OCI-LY3 (cell line): Measurements from ENCODE around the gene SIRT2.

ENCODE experiments used
- H2AFZ ChIP-seq: fragments of 200-600, 300-600 bp; shearing (Covaris generic); 2 replicates; pipeline ENCODE4 v1.6.0; 2014; ENCODE audit warnings: antibody characterized with exemption, low read depth, low read length
- H3K27ac ChIP-seq: fragments of 200-600, 300-600 bp; sonication (generic); 2 replicates; pipeline ENCODE4 v1.5.1; 2014; ENCODE audit warnings: mild to moderate bottlenecking, low read length, moderate library complexity, mixed read lengths
- H3K27me3 ChIP-seq: fragments of 200-600, 300-600 bp; sonication (generic); 2 replicates; pipeline ENCODE4 v1.6.1; 2014; ENCODE audit warnings: low read depth, low read length, mixed read lengths
- H3K36me3 ChIP-seq: fragments of 200-600, 300-600 bp; sonication (generic); replicated peaks from 2 replicates; pipeline ENCODE3; 2014; ENCODE audit warnings: low read depth, low read length, mixed read lengths
- H3K4me1 ChIP-seq: fragments of 300-600, 200-600 bp; sonication (generic); 2 replicates; pipeline ENCODE4 v1.6.1; 2014; ENCODE audit warnings: low read length, mixed read lengths
- H3K4me2 ChIP-seq: fragments of 200-600, 300-600 bp; sonication (generic); 2 replicates; pipeline ENCODE4 v1.6.1; 2014; ENCODE audit warnings: low read length, mixed read lengths
- H3K4me3 ChIP-seq: fragments of 300-600, 200-600 bp; sonication (generic); 2 replicates; pipeline ENCODE4 v1.5.1; 2014; ENCODE audit warnings: antibody characterized with exemption, mild to moderate bottlenecking, low read length, moderate library complexity
- H3K79me2 ChIP-seq: fragments of 300-600, 200-600 bp; shearing (Covaris generic); 2 replicates; pipeline ENCODE4 v1.6.1; 2014; ENCODE audit warnings: mild to moderate bottlenecking, low read length, mixed read lengths
- H3K9ac ChIP-seq: fragments of 300-600, 200-600 bp; shearing (Covaris generic); 2 replicates; pipeline ENCODE4 v1.6.0; 2014; ENCODE audit warnings: mild to moderate bottlenecking, low read length, moderate library complexity
- H3K9me3 ChIP-seq: fragments of 200-600, 300-600 bp; shearing (Covaris generic); 2 replicates; pipeline ENCODE4 v1.6.1; 2014; ENCODE audit warnings: low read length, mixed read lengths; ENCODE audit not compliant: insufficient read depth
- H4K20me1 ChIP-seq: fragments of 200-600, 300-600 bp; sonication (generic); 2 replicates; pipeline ENCODE4 v1.6.1; 2016; ENCODE audit warnings: low read length, mixed read lengths; ENCODE audit not compliant: insufficient read depth
- EZH2phosphoT487 ChIP-seq: fragments of 200-600 bp; shearing (Covaris generic); IDR thresholded peaks from 2 replicates; pipeline ENCODE4 v1.6.1; 2018; ENCODE audit warnings: antibody characterized with exemption, mixed run types, low read depth
- TF ChIP-seq, protein P1 (sequence below): fragments of 200-600, 300-600 bp; sonication (generic); IDR thresholded peaks from 2 replicates; pipeline ENCODE4 v1.5.1; 2014; ENCODE audit warnings: antibody characterized with exemption, low read length, low read depth

Gene SIRT2

DNA sequence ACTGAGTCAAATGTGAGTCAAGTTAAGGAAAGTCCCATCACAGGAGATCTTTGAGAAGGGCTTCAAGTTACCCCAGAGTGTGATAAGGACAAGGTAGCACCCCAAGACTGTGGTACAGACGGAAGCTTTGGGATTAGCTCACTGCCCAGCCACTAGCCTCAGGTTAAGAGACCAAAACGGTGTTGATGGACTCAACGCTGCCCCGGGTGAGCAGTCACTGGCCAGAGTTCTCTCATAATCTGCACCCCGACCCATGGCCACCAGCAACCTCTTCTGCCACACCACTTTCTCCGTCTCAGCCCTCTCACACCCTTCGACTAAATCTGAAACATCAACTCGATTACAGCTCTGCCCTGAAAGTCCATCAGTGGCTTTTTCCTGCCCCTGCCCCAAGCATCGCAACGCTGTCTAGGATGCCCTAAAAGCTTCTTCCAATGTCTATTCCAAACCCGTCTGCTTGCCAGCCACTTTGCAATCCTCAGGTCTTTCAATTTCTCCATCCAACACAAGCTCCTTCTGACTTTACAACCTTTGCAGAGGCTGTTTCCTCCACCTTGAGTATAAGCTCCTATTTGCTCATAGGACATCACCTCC is 55.2 kb downstream of the SIRT2 start:
- Histone ChIP-seq H3K4me2 (no peak overlapping the region), H4K20me1 (peaks cover 75% of the 10 kb centered on the region), H3K36me3 (peaks cover 89% of the 10 kb centered on the region), H2AFZ (no peak overlapping the region), H3K27me3 (no peaks in the 10 kb centered on the region), H3K79me2 (peaks cover 85% of the 10 kb centered on the region), H3K27ac (no peak overlapping the region), H3K4me3 (no peak overlapping the region), H3K9ac (no peak overlapping the region), H3K4me1 (peaks cover 10% of the 10 kb centered on the region), H3K9me3 (no peaks in the 10 kb centered on the region)
- TF ChIP-seq, protein P1, sequence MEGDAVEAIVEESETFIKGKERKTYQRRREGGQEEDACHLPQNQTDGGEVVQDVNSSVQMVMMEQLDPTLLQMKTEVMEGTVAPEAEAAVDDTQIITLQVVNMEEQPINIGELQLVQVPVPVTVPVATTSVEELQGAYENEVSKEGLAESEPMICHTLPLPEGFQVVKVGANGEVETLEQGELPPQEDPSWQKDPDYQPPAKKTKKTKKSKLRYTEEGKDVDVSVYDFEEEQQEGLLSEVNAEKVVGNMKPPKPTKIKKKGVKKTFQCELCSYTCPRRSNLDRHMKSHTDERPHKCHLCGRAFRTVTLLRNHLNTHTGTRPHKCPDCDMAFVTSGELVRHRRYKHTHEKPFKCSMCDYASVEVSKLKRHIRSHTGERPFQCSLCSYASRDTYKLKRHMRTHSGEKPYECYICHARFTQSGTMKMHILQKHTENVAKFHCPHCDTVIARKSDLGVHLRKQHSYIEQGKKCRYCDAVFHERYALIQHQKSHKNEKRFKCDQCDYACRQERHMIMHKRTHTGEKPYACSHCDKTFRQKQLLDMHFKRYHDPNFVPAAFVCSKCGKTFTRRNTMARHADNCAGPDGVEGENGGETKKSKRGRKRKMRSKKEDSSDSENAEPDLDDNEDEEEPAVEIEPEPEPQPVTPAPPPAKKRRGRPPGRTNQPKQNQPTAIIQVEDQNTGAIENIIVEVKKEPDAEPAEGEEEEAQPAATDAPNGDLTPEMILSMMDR, result no peak
- TF ChIP-seq EZH2phosphoT487, result no peak

DNA sequence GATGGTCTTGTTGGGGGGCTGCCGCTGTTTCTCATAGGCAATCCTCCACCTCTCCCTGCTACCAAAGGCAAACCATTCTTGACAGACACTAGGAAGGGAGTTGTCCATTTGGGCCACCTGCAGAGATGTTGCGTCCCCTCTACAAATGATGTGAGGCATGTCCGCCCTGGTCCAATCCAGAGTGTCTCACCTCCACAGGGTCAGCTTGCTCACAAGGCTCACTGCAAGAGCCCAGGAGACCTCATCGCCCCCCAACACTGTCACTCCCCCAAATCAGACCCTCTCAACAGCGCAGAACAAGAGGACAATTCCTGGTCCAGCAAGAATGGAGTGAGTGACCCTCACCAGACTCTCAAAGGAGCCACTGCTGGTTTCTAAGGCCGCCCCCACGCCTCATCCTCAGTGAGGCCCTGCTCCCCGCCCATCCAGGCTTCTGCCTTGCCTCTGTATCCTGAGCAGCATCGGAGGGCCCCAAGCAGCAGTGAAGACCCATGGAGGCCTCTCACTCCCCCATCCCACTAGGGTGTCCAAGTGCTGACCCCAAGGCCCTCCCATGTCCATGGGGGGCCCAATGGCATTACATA is 56.2 kb downstream of the SIRT2 start:
- Histone ChIP-seq H2AFZ (no peak overlapping the region), H3K79me2 (peaks cover 76% of the 10 kb centered on the region), H3K4me2 (no peak overlapping the region), H3K4me1 (peaks cover 8% of the 10 kb centered on the region), H3K4me3 (no peak overlapping the region), H3K27me3 (no peaks in the 10 kb centered on the region), H4K20me1 (peaks cover 75% of the 10 kb centered on the region), H3K36me3 (peaks cover 91% of the 10 kb centered on the region), H3K27ac (no peak overlapping the region), H3K9me3 (no peaks in the 10 kb centered on the region), H3K9ac (no peak overlapping the region)
- TF ChIP-seq, protein P1, result no peak
- no peak for TF ChIP-seq EZH2phosphoT487

DNA sequence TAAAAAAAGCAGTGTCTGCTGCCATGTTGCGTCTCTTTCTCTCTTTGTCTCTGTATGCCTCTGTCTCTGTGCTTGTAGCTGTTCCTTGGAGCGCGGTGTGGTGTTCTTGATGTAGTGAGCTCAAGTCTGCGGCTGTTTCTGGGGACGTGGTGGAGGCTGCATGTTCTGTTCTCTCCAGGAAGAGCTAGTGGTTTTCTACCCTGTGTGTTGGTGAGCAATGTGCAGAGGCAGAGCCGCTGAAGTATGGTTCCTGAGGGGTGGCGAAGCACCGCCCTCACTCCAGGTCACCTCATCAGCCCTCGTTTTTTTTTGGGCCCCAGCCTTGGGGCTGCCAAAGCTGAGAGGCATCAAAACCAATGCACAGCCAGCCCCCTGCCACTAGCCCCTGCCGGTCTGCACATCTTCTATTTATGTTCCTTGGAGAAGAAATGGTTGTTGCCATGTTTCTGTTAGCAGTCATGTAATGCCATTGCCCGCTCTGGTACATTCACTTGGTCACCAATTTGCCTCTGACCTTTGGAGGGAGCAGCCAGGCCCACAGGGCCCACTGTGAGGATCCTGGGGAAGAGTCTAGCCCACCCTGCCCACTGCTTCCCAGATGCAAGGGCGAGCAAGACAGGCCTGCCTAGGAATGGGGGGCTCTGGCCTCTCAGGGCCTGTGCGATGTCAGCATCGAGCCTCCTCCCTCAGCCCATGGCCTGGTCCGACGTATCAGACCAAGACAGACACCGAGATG is 56.8 kb downstream of the SIRT2 start:
- Histone ChIP-seq H3K36me3 (peaks cover 93% of the 10 kb centered on the region), H3K4me1 (peaks cover 2% of the 10 kb centered on the region; the same call in 1 of the 2 replicates), H3K9me3 (no peaks in the 10 kb centered on the region), H3K4me2 (no peak overlapping the region), H3K9ac (no peak overlapping the region), H3K27me3 (no peaks in the 10 kb centered on the region), H2AFZ (no peak overlapping the region), H3K79me2 (peaks cover 70% of the 10 kb centered on the region), H3K27ac (no peak overlapping the region), H4K20me1 (peaks cover 69% of the 10 kb centered on the region), H3K4me3 (no peak overlapping the region)
- TF ChIP-seq, protein P1, result no peak
- no peak for TF ChIP-seq EZH2phosphoT487

DNA sequence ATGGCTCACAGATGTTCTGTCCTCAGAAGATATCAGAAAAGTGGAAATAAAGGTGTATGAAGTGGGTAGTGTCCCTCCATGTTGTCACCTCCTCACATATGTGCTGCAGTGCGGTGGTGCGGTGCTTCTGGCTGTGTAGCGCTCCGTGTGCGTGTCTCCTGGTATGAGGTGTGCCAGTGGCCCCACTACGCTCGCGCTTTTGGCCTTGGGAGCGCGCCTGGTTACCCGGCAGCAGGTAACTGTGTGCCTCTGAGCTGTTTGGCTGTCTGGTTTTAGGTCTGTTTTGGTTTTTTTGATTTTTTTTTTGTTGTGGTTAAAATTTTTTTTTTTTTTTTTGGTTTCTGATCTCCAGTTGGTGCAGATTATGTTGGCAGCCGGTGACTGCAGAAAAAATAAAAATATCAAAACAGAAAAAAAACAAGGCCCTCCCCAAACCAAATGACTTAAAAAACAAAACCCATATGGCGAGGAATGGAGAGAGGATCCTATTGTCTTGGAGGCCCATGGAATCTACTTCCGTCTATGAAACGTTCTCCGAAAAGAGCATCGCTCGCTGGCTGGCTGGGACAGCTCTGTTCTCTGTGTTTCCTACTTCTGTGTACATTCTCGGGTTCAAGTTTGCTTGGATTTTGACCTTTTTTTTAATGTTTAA is 57.5 kb downstream of the SIRT2 start:
- H3K4me2 ChIP-seq, result no peak overlapping the region
- H3K27ac ChIP-seq, result no peak overlapping the region
- H4K20me1 ChIP-seq, result peaks cover 65% of the 10 kb centered on the region
- no peak overlapping the region for H2AFZ ChIP-seq
- no peaks in the 10 kb centered on the region for H3K9me3 ChIP-seq
- no peak for TF ChIP-seq EZH2phosphoT487
- TF ChIP-seq, protein P1, result no peak
- H3K36me3 ChIP-seq, result peaks cover 93% of the 10 kb centered on the region
- H3K27me3 ChIP-seq, result no peaks in the 10 kb centered on the region
- H3K4me1 ChIP-seq, result no peaks in the 10 kb centered on the region
- peaks cover 63% of the 10 kb centered on the region for H3K79me2 ChIP-seq
- no peak overlapping the region for H3K4me3 ChIP-seq
- H3K9ac ChIP-seq, result no peak overlapping the region
